GM19324 (cell line): ENCODE data around the gene SEPTIN5.

ENCODE experiments used
- ATAC-seq: cut with Tn5 transposase; IDR thresholded peaks from one replicate; pipeline ENCODE4 v1.9.1; 2021; ENCODE audit warnings: mild to moderate bottlenecking, moderate library complexity; ENCODE audit not compliant: unreplicated experiment, low FRiP score

The SEPTIN5 gene

DNA sequence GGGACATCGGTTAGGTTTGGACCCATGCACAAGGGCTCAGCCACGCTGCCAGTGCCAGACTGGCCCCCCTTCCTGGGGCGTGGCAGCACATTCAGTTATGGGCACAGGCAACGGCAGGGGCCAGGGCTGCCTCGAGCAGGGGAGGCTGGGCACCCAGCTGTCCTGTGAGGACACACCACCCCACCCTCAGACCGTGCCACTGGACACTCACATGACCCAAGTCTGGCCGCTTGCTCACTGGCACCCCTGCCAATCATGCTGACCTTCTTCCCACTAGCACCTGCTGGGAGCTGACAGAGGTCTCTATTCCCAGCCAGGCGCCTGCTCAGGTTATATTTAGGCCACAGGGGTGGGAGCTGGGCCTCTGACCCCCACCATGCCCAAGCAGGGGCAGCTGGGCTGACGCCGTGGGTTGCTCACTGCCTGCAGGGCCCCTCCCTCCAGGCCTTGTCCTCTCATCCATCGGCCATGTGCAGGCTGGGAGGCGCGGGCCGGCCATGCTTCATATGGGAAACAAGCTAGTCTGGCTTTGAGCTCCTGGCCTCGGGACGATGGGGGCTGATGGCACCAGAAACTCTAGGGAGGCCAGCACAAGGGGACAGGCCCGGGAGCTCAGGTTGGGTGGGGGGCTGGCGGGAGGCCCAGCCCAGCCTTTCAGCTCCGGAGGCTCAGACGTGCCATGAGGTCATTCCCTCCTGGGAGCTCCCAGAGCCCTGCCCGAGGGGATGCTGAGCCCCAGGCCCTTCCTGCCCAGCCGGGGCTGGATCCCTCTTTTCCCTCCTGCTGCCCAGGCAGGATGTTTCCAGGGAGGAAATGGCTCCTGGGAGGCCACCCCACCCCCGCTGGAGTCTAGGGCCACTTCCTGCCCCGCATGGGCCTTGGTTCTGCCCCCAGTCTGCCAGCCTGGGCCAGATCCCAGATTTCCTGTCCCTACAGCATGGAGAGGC is 31.1 kb downstream of the SEPTIN5 start:
- ATAC-seq: no peak

DNA sequence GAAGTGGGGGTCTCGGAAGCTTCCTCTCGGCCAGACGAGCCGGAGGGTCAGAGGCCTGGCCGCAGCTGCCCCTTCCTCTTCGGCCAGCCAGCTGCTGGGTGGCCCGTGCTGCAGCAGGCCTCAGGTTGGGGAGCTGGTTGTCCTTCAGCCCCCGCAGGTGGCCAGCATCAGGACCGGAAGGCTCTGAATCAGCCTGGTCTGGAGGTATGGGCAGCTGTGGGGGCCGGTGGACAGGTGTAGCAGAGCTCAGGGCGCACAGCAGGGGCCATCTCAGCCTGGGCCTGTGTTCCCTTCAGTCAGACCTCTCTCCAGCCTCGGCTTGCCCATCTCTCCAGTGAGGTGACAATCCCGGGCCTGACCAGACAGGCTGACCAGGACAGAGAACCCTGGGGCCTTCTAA is 32.4 kb downstream of the SEPTIN5 start:
- ATAC-seq: no peak

DNA sequence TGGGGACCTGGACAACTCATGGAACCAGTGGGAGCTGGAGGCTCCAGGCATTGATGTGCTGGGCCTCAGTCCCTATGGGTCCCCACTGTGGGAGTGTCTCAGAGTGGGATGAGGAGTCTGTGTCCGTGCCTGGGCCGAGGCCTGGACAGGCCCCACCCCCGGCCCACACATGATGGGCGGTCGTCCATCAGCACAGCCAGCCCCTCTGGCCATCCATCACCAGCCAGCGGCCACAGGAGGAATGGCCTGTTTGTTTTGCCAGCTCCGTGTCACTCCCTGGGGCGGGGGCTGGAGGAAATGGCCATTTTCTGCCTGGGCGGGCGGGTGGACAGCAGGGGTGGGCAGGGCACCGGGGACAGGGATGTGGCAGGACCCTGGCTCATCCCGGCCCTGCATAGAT is 33.2 kb downstream of the SEPTIN5 start:
- no peak for ATAC-seq

DNA sequence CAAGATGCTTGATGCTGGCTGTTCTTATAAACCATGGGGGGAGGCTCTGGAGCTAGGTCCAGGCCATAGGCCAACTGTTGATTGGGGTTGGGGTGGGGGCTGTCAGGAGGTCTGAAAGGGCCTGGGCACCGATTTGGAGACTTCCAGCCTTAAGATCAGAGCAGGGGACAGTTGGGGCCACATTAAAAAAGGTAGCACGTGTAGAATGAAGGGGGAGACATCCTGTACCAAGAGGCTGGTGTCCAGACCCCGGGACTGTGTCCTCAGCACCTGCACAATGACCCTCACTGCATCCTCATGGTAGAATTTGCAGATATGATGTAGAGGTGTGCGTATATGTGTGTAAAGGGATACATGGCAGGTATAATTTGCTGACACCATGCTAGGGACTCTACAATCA is 33.8 kb downstream of the SEPTIN5 start:
- ATAC-seq: no peak

DNA sequence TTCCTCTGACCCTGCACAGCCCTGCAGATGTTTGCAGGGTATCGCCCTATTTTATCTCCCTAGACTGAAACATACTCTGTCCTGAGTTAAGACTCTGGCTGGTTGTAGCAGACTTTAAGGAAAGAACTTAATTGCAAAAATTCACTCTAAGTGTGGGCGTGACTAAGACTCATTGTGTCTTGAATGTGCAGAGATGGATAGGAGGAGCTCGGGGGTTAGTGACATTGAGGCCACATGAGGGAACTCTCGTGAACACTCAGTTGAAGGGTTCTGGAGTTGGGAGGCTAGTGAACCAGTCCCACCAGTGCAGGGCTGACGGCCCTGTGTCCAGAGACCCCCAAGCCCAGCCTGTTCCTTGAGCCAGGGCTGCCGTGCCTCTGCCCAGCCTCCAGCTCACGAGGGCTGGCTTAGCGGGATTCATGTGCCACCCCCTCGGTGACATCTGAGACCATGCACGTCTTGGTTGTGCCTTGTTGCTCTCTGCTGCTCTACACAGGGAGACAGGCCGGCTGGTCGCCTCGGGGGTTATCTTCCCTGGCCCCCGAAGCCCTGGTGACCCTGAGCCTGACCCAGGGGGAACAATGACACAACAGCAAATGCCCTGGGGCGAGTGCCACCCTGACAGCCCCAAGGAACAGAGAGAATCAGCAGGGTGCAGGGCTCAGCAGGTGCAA is 34.8 kb downstream of the SEPTIN5 start:
- ATAC-seq: no peak

DNA sequence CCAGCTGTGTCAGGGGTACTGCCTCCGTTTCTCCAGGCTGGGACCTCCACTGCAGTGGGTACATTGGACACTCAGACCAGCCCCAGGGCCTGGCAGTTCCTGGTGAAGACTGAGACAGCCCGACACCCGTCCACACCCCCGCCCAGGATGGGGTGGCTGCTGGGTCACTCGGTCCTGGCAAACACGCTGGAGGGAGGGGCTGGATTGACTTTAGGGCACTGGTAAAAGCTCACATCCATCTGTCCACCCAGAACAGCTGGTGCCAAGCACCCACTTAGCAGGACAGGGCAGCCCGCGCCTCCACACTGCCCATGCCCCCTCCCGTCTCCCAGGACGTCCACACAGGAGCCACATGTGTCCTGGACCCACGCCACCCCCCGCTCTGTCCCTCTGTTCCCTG is 35.6 kb downstream of the SEPTIN5 start:
- ATAC-seq: no peak

DNA sequence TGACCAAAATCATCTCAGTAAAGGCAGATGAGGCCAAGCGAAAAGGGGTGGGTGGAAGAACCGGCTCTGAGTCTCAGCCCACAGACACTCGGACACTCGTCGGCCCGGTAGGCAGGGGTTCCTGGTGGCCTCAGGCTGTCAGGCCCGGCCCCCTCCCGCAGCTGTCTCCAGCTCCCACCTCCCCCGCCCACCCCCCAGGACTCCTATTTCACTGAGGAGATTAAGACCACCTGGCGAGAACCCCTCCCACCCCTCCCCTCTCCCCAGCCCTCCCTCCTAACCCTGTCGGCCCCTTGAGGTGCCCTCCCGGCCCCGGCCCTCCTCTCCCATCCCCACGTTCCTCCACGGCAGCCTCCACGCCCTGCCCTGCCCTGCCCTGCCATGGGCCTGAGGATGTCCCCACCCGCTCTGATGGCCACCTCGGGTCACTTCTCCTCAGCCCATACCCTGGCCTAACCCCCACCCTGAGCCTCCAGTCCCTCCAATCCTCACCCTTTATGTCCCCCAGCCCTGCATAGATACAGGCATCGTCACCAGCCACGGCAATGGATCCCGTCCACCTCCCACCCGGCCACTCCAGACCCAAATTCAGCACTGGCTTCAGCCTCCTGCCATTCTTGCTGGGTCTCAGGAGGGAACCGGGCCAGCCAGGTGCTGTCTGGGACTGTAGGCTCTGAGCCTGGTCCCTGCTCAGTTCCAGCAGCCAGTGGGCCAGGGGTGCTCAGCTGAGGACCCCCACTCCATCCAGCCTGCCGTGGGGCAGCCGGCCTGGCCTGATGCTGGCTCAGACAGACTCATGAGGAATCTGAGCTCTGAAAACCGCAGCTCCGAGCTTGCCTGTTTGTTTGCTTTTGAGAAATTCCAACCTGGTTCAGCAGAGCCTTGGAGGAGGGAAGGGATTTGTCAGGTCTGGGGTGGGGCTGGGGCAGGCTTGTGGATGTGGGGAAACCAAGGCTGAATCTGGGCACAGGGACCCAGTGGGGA is 36.5 kb downstream of the SEPTIN5 start:
- ATAC-seq: no peak

DNA sequence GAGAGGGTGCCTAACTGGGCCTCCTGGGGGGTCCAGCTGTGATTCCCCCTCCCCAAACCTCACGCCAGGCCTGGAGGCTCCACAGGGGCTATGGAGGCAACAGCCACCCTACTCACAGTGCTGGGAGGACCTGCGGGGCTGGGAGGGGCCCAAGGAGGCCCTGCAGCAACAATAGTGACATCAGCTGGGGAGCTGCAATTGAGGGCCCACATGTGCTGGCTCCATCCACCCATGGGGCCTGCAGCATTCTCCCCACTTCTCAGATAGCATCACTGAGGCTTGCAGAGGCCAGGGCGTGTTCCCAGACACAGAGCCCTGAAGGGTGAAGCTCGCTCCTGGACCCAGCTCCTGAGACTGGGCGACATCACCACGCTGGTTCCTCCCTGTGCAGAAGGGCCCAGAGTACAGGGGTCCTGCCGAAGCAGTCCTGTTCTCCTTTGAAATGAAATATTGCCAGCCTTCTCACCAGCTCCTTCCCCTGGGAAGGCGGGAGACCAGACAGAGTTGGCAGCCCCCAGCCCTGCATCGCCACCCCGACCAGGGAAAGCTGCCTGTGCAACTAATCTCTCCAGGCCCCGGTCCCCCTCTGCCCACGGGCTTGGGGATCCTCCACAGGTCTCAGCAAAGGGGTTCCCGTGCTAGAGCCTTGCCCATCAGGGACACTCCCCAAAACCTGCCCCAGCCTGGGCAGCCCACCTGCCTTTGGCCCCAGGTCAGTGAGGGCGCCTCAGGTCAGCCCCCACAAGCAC is 37.4 kb downstream of the SEPTIN5 start:
- ATAC-seq: no peak

DNA sequence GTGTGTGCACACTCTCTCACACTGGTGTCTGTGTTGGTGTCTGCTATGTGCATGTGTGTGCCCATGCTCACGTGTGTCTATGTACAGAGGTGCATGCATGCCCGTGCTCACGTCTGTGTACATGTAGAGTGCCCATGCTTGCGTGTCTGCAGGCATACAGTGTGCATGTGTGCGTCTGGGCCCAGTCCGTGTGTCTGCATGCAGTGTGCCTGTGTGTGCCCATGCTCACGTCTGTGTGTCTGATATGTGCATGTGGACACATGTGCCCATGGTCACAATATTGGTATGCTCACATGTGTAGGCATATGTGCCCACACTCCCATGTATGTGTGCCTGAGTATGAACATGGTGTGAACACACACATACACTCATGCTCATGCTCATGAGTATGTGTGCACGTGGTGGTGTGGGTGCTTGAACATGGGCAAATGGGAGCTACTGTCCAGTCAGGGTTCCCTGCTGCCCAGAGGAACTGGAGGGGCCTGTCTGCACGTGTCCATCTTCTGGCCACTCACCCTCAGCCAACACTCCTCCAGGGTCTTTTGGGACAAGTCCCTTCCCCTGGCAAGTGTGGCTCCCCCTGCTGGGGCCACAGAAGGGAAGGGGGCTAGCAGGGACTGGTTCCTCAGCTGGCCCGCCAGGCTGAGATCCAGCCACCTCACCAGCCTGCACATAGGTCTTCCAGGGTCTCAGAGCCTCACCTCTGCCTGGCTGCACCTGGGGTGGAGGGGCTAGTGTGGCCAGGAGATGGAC is 39.0 kb downstream of the SEPTIN5 start:
- no peak for ATAC-seq

DNA sequence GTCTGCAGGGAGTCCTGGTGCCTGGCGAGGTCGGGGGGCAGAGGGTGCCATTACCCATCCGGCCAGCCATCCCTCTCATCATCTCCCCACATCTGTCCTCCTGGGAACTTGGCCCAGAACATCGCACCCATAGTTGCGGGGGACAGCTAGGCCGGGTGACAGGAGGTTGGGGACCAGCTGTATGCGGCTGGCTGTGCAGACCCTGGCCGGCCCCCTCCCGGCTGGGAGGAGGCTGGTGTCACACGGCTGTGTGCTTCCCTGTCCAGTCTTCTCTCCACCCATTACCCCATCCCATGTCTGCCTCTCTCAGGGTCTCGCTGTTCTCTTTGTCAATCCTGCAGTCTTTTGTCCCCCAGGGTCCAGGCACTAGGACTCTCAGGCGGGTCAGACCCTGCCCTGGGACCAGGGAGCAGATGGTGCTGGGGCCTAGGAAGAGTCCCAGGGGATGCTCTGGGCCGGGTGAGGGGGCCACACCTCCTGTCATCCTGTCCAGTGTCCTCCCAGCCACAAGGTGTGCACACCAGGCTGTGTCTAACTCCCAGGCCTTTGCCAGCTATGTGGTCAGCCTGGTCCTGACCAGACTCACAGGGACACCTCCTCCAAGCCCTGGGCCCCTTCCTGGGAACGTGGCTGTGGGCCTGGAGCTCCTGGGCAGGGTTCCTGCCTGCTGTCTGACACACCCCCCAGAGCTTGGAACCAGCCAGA is 39.8 kb downstream of the SEPTIN5 start:
- no peak for ATAC-seq

DNA sequence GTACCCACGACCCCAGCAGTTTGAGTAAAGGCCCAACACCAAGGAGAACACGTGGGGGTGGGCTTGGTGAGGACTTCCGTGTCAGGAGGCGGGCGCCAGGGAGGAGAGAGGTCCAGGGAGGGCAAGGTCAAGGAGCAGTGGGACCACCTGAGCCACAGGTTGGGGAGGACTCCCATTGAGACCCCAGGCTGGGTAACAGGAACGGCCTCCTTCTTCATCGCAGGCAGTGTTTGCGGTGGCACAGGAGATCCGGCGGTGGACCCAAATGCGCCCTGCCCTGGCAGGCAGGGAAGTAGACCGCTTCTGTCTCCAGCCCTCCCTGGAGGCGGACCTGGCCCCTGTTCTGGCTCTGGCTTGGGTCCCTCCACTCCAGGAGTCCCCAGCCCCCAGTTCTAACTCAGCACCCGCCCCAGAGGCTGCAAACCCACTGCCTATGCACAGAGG is 40.4 kb downstream of the SEPTIN5 start:
- ATAC-seq: no peak

DNA sequence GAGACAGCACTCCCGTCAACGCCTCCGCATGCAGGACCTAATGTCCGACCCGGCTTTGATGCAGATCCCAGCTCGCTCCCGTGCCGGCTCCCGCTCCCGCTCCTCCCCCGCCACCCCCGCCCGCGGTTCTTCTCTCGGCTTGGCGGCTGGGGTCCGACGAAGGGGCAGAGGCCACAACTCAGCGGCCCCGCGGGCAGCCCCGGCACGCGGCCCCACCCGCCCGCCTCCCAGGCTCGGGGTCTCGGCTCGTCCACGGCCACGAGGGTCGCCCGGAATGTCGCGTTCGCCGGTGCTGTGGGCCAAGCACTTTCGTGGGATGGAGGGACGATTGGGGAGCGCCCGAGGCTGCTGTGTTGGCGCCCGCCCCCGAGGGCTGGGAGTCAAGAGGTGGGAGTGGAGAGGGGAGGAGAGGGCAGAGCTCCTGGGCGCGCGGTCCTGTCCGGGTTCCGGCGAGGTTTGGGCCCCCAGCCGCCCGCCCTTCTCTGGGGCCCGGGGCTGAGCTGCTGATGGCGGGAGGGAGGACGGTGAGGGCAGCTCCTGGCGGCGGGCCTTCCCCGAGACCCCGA is 40.9 kb downstream of the SEPTIN5 start:
- no peak for ATAC-seq

DNA sequence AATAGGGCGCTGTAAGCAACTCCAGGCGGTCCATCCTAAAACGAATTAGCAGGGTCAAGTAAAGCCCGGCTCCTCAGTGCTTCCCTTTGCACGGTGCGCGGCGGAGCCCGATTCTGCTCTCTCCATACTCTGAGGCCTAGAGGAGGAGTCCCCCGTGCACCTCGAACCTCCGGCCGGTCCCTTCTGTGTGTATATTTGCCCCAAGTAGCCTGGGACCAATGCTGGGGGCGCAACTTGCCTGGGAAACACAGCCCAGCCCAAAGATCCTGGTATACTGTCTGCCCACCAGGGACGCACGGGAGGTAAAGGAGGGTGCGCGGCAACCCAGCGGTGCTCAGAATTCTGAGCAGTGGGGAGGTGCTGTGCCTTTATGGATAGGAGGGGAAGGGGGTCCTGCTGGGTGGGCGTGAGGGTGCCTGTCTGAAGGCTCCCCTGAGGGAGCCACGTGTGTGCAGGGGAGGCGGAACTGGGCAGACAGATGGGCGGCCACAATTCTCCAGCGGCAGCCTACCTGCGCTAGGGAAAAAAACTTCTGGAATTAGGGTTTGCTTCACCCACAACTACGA is 41.5 kb downstream of the SEPTIN5 start:
- no peak for ATAC-seq

DNA sequence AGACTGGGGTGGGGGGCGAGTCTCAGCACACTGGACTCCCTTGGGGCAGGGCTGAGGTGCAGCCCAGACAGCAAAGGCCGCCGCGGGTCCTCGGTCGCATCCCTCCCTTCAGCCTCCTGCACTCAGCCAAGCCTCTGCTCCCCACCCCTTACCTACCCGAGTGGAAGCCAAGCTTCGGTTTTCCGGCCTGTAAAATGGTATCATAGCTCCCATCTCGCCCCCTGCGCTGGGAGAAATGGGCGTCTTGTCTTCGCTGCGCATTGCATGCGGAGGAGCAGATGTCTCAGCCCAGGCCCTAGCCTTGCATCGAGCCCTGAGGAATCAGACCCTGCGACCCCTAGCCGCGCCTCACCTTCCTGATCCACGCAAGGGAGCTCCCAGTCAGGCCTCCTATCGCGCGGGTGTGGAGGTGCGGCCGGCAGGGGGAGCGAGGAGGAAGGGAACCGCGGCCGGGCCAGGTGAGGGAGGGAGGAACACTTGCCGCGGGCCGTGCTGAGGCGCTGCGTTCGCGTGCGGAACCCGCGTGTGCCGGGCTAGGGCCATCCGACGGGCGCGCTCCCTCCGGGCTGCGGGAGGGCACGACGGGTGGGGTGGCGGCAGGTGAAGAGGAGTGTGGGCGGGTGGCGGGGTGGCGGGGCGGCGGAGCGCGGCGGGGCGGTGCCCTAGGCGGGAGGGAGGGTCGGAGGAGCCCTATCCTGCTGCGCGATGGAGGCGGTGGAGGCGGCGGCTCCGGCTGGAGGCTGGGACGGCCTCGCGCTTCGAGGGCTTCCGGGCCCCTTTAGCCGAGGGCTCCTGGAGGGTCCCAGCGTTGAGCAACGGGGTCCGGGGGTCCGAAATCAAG is 42.2 kb downstream of the SEPTIN5 start:
- ATAC-seq: no peak

DNA sequence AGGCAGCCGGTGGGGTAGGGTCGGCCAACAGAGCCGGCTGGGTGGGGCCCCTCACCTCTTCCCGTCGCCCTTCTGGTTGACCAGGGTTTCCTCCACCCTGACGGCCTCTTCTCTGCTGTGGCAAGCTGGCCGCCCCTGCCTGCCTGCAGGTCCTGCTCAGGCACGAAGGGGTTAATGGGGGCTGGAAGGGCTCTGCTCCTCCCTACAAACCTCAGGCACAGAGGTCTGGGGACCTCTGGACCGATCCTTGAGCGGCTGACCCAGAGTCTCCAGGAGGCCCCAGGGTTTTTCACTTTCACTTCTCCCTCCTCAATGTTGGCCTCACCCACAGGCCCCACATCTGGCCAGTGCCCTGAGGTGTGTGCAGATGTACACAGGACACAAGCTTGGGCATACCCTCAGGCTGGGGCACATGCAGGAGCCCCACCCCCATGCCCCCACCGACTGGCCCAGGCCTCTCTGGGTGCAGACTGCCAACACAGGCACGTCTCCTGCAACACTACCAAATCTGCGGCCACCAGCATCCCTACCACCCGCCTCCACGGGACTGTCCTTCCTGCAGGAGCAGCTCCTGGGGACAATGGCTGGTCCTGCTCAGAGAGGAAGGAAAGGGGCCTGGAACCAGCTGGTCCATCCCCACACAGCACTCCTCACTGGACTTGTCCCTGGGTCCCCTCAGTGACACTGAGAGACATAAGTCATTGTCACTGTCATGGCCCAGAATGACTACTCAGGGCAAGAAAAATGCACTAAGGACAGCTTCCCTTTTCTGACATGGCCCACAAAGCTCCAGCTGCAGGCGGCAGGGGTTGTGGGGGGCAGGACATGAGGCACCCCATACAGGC is 43.1 kb downstream of the SEPTIN5 start:
- no peak for ATAC-seq
